Trophoblast cell (in vitro differentiated cells and primary cell): ENCODE data around the gene ETNPPL.

Experiments used
- DNase-seq, 2 donors: peaks; one replicate each; pipeline ENCODE4 v3.0.0-alpha.2; 2016
- H2AFZ ChIP-seq: 2 replicates; pipeline ENCODE4 v1.6.1; 2013; ENCODE audit warnings: low read length, moderate library complexity, mild to moderate bottlenecking; ENCODE audit not compliant: insufficient read depth, poor library complexity
- H2AK5ac ChIP-seq: 2 replicates; pipeline ENCODE4 v1.6.1; 2013; ENCODE audit warnings: mild to moderate bottlenecking, low read length
- H2BK120ac ChIP-seq: 2 replicates; pipeline ENCODE4 v1.6.1; 2013; ENCODE audit warnings: low read length, mild to moderate bottlenecking, moderate library complexity; ENCODE audit not compliant: insufficient read depth, poor library complexity
- H2BK12ac ChIP-seq: 2 replicates; pipeline ENCODE4 v1.6.1; 2013; ENCODE audit warnings: mild to moderate bottlenecking, low read length, moderate library complexity
- H2BK5ac ChIP-seq: 2 replicates; pipeline ENCODE4 v1.6.1; 2013; ENCODE audit warnings: low read length, low read depth, moderate library complexity, mild to moderate bottlenecking; ENCODE audit not compliant: poor library complexity
- H3K14ac ChIP-seq: 2 replicates; pipeline ENCODE4 v1.6.1; 2013; ENCODE audit warnings: mild to moderate bottlenecking, low read length
- H3K18ac ChIP-seq: 2 replicates; pipeline ENCODE4 v1.6.1; 2013; ENCODE audit warnings: mild to moderate bottlenecking, low read length
- H3K23ac ChIP-seq: 2 replicates; pipeline ENCODE4 v1.6.1; 2013; ENCODE audit warnings: low read length
- H3K27ac ChIP-seq: 2 replicates; pipeline ENCODE4 v1.5.1; 2013; ENCODE audit warnings: low read depth, mild to moderate bottlenecking, inconsistent platforms, low read length, moderate library complexity
- H3K27me3 ChIP-seq: 2 replicates; pipeline ENCODE4 v1.6.1; 2013; ENCODE audit warnings: inconsistent platforms, mild to moderate bottlenecking, low read length, moderate library complexity; ENCODE audit not compliant: insufficient read depth
- H3K36me3 ChIP-seq, 2 experiments: 1 replicate in 1 of 2; 2 replicates in 1 of 2; pipeline ENCODE4 v1.6.1; 2013; ENCODE audit warnings: low read length in 2 of 2, mild to moderate bottlenecking in 2 of 2, moderate library complexity in 1 of 2; ENCODE audit not compliant: insufficient read depth in 2 of 2, control insufficient read depth in 1 of 2
- H3K4ac ChIP-seq: 2 replicates; pipeline ENCODE4 v1.6.1; 2013; ENCODE audit warnings: low read depth, mild to moderate bottlenecking, low read length, moderate library complexity
- H3K4me1 ChIP-seq, 2 experiments: 1 replicate in 1 of 2; 2 replicates in 1 of 2; pipeline ENCODE4 v1.6.1; 2013; ENCODE audit warnings: low read length in 2 of 2, mild to moderate bottlenecking in 2 of 2, moderate library complexity in 1 of 2; ENCODE audit not compliant: insufficient read depth in 2 of 2, control insufficient read depth in 1 of 2
- H3K4me2 ChIP-seq: 2 replicates; pipeline ENCODE4 v1.6.1; 2013; ENCODE audit warnings: inconsistent platforms, mild to moderate bottlenecking, low read length, moderate library complexity
- H3K4me3 ChIP-seq: 2 replicates; pipeline ENCODE4 v1.5.1; 2013; ENCODE audit warnings: mild to moderate bottlenecking, low read depth, low read length, inconsistent platforms
- H3K79me1 ChIP-seq: one replicate; pipeline ENCODE4 v1.6.1; 2013; ENCODE audit warnings: low read length
- H3K79me2 ChIP-seq: 2 replicates; pipeline ENCODE4 v1.6.1; 2013; ENCODE audit warnings: low read length, mild to moderate bottlenecking; ENCODE audit not compliant: control insufficient read depth, insufficient read depth, poor library complexity
- H3K9ac ChIP-seq: 2 replicates; pipeline ENCODE4 v1.6.1; 2013; ENCODE audit warnings: mild to moderate bottlenecking, low read length
- H3K9me3 ChIP-seq: 2 replicates; pipeline ENCODE4 v1.6.1; 2013; ENCODE audit warnings: low read depth, mild to moderate bottlenecking, control low read depth, inconsistent platforms, low read length; ENCODE audit not compliant: insufficient read depth
- H4K12ac ChIP-seq: 2 replicates; pipeline ENCODE4 v1.6.1; 2013; ENCODE audit warnings: low read depth, mild to moderate bottlenecking, low read length, moderate library complexity
- H4K8ac ChIP-seq: 2 replicates; pipeline ENCODE4 v1.6.1; 2013; ENCODE audit warnings: low read depth, mild to moderate bottlenecking, low read length, moderate library complexity
- H4K91ac ChIP-seq: one replicate; pipeline ENCODE4 v1.6.1; 2013; ENCODE audit warnings: low read depth, mild to moderate bottlenecking, low read length, moderate library complexity
- WGBS: extraction: QIAGEN DNeasy Blood & Tissue Kit; methylation state at CpG from one replicate; pipeline ENCODE4 v1.1.7; 2013; ENCODE audit warnings: missing lambda C conversion rate; ENCODE audit not compliant: insufficient read length, insufficient coverage; ENCODE audit errors: extremely low coverage; 5-methylcytosine and 5-hydroxymethylcytosine counted together

ETNPPL gene

DNA sequence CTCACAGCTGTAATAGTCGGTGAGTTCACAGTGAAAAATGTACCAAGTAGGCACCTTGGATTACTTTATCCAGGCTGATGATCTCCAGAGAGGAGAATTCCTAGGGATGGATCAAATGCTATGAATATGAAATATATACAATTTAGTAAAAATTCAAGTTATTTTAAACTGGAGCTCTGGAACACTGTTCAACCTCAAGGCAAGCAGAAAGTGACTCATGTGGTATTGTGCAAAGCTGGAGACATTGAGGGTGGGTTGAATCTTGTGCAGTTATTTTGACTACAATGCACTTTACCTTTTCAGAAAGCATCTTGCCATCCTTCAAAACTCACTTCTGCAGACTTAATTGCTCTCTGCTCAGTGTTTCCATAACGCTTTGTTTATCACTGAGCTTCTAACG is 69.0 kb downstream of the ETNPPL start:
- Histone ChIP-seq H3K4me1 (no peaks in the 10 kb centered on the region), H3K9me3 (no peaks in the 10 kb centered on the region), H3K14ac (no peak overlapping the region), H3K4me3 (no peak overlapping the region), H3K36me3 (no peaks in the 10 kb centered on the region), H3K23ac (no peak overlapping the region), H2AFZ (no peak overlapping the region), H3K4ac (no peak overlapping the region), H4K8ac (no peak overlapping the region), H3K9ac (no peak overlapping the region), H2AK5ac (no peak overlapping the region), H2BK5ac (no peak overlapping the region), H2BK120ac (no peak overlapping the region), H3K79me1 (no peaks in the 10 kb centered on the region), H3K79me2 (no peaks in the 10 kb centered on the region), H3K18ac (no peak overlapping the region), H3K27ac (no peak overlapping the region), H2BK12ac (no peak overlapping the region), H4K91ac (no peak overlapping the region), H3K4me2 (no peak overlapping the region), H3K27me3 (no peaks in the 10 kb centered on the region), H4K12ac (no peak overlapping the region)
- DNase-seq = peak; percentile 7 to 61
- no CpG with 5 or more reads among the region's 3 CpGs for WGBS

DNA sequence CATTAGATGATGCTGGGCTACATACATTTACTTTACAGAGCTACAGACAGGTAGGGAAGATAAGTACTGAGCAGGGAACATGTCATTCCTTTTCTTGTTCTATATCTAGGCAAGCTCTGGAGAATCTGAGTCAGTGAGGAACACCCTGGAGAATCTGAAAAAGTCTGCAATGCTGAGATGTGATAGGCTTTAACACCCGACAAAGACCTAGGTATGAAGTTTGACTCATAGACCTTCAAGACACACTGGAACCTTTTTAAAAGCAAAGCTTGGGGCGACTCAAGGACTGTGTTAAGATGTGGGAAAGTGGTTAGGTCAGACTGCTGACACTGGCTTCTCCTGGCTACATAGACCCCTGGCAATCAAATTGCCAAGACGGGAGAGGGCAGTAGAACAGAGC is 69.6 kb downstream of the ETNPPL start:
- no peak overlapping the region for H3K18ac ChIP-seq
- H3K4me2 ChIP-seq = no peak overlapping the region
- H3K23ac ChIP-seq = no peak overlapping the region
- no peaks in the 10 kb centered on the region for H3K79me1 ChIP-seq
- H2BK12ac ChIP-seq = no peak overlapping the region
- H3K27me3 ChIP-seq = no peaks in the 10 kb centered on the region
- no peak overlapping the region for H2BK5ac ChIP-seq
- no peaks in the 10 kb centered on the region for H3K9me3 ChIP-seq
- no peak overlapping the region for H3K4ac ChIP-seq
- H3K9ac ChIP-seq = no peak overlapping the region
- H3K27ac ChIP-seq = no peak overlapping the region
- H3K4me1 ChIP-seq = no peaks in the 10 kb centered on the region
- H2AK5ac ChIP-seq = no peak overlapping the region
- H3K79me2 ChIP-seq = no peaks in the 10 kb centered on the region
- no peak overlapping the region for H3K14ac ChIP-seq
- H2AFZ ChIP-seq = no peak overlapping the region
- WGBS = no CpG with 5 or more reads among the region's 3 CpGs
- H2BK120ac ChIP-seq = no peak overlapping the region
- H4K8ac ChIP-seq = no peak overlapping the region
- peak; percentile 73 to 88 for DNase-seq
- no peak overlapping the region for H4K91ac ChIP-seq
- H3K36me3 ChIP-seq = no peaks in the 10 kb centered on the region
- H3K4me3 ChIP-seq = no peak overlapping the region
- H4K12ac ChIP-seq = no peak overlapping the region
